IPS-18a (cell line): ENCODE results near the gene ZFAND6.
"Not testable (repeated sequence)": the region's sequence is repeated elsewhere in the genome, so short reads cannot be mapped to it uniquely, and the experiment has no call there.

ENCODE experiments used
- H3K27ac ChIP-seq: one replicate; pipeline ENCODE4 v1.5.1; 2013; ENCODE audit warnings: low read length
- H3K27me3 ChIP-seq: one replicate; pipeline ENCODE4 v1.6.1; 2013; ENCODE audit warnings: mild to moderate bottlenecking, low read length; ENCODE audit not compliant: control insufficient read depth, insufficient read depth
- H3K36me3 ChIP-seq: one replicate; pipeline ENCODE4 v1.6.1; 2013; ENCODE audit warnings: low read depth, low read length; ENCODE audit not compliant: control insufficient read depth
- H3K4me1 ChIP-seq: one replicate; pipeline ENCODE4 v1.6.1; 2013; ENCODE audit warnings: low read depth, low read length; ENCODE audit not compliant: control insufficient read depth
- H3K4me3 ChIP-seq: one replicate; pipeline ENCODE4 v1.5.1; 2013; ENCODE audit warnings: low read length
- H3K9ac ChIP-seq: one replicate; pipeline ENCODE4 v1.6.1; 2013; ENCODE audit warnings: mild to moderate bottlenecking, low read length, moderate library complexity
- H3K9me3 ChIP-seq: one replicate; pipeline ENCODE4 v1.6.1; 2013; ENCODE audit warnings: low read depth, low read length; ENCODE audit not compliant: control insufficient read depth

ZFAND6 gene

DNA sequence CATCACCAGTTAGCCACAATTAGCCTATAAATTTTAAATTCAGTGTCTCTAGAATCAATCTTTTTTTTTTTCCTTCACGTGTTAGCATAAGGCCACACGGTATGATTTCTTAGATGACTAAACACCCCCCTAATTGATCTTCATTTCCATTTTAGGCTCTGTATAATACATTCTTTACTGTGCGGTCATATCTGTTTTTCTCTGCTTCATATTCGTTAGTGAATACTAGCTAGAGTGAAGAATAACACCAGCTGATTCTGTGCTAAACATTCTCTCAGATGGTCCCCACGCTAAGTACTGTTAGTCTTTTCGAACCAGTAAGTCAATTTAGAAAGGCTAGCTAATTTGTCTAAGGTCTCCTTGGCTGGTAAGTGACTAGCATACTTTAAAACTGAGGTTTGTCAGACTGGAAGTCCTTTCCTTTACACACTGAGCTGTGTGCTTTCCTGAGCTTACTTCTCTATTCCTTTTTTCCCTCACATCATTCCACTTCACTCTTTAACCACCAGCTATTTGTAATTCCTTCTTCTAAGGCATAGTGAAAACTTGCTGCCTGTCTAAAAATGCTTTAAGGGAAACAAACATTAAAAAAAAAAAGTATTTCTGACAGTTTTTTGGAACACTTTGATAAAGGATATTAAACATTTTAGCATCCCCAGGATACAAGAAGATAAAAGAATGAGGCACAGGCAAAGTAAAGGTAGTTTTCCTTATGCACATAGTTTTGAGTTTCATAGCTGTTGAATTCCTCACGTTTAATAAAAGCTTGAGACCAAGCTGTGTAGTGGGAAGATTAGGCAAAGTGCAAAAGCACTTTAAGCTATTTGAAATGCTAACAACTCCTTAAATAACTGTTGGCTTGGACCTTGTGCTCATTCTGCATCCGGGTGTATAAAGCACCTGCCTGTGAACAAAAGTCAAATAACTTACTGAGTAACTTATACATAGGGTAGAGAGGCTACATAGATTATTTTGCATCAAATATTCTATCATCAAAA is 17.1 kb downstream of the ZFAND6 start:
- Histone ChIP-seq H3K27me3 (no peaks in the 10 kb centered on the region), H3K36me3 (peaks cover 3% of the 10 kb centered on the region), H3K9me3 (no peaks in the 10 kb centered on the region), H3K9ac (no peak overlapping the region), H3K4me1 (peaks cover 34% of the 10 kb centered on the region), H3K4me3 (no peak overlapping the region), H3K27ac (no peak overlapping the region)

- Histone ChIP-seq H3K9ac (no peak overlapping the region), H3K4me1 (peaks cover 5% of the 10 kb centered on the region), H3K27ac (no peak overlapping the region), H3K27me3 (no peaks in the 10 kb centered on the region), H3K9me3 (no peaks in the 10 kb centered on the region), H3K4me3 (no peak overlapping the region), H3K36me3 (peaks cover 3% of the 10 kb centered on the region)
Measured at GRCh38 chr15:80081390-80081789, 21.9 kb downstream of the ZFAND6 start.

DNA sequence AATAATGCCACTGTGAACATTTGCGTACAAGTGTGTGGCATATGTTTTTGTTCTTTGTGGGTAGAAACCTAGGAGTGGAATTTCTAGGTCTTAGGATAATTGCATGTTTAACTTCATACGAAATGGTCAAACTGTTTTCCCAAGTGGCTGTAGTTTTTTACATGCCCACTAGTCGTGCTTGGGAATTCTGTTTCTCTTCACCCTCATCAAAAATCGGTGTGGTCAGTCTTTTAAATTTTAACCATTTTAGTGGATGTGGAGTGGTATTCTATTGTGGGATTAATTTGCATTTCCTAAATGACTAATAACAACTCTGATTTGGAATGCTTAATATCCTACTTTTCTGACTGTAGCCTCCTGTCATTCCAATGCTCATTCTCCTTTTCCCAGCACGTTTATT is 27.6 kb downstream of the ZFAND6 start:
- Histone ChIP-seq H3K36me3 (no peaks in the 10 kb centered on the region), H3K4me1 (no peaks in the 10 kb centered on the region), H3K4me3 (no peak overlapping the region), H3K9ac (no peak overlapping the region), H3K27me3 (no peaks in the 10 kb centered on the region), H3K9me3 (no peaks in the 10 kb centered on the region), H3K27ac (no peak overlapping the region)

DNA sequence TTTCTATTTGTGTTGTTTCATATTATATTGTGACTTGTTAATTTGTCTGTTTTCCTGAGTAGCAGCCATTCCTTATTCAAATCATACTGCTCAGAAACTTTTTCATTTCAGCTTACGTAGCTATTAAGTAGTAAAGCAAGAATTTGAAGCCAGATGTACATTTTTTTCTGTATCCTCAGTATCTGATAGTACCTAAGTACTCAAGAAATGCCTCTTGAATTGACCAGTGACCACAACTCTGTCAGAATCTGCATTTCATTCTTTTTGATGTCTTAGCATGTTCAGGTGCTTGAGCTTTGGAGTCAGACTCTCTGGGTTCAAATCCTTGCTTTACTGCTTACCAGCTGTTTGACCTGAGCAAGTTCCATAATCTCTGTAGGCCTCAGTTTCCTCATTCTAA is 30.6 kb downstream of the ZFAND6 start:
- Histone ChIP-seq H3K27me3 (no peaks in the 10 kb centered on the region), H3K9ac (no peak overlapping the region), H3K9me3 (no peaks in the 10 kb centered on the region), H3K4me3 (no peak overlapping the region), H3K36me3 (no peaks in the 10 kb centered on the region), H3K27ac (no peak overlapping the region), H3K4me1 (peaks cover 5% of the 10 kb centered on the region)

DNA sequence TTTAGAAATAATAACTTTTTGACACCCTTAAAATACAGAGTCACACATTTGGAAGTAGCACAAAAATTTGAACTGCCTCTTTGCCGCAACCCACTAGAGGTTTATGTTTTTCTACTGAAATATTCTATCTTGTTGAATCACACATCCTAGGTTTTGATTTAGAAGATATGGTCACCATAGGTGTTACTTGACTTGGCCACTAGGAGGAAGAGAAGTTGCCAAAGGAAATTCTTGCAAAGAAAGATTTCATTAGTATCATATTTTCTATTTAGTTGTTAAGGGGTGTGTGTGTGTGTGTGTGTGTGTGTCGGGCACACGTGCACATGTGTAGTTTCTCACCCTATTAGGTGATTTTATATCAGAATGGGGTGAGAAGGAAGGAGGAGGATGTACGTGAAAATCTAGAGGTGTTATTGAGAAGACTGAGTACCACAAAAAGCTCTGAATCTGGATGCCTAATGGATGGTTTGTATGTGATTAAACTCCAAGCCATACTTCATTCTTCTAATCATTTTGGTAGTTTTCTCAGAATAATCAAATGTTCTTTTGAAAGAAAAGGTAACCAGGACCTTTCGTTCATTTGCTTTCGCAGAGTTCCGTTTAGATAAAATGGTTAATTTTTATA is 31.5 kb downstream of the ZFAND6 start:
- Histone ChIP-seq H3K9ac (no peak overlapping the region), H3K4me1 (peaks cover 5% of the 10 kb centered on the region), H3K27ac (no peak overlapping the region), H3K9me3 (no peaks in the 10 kb centered on the region), H3K4me3 (no peak overlapping the region), H3K36me3 (no peaks in the 10 kb centered on the region), H3K27me3 (no peaks in the 10 kb centered on the region)

DNA sequence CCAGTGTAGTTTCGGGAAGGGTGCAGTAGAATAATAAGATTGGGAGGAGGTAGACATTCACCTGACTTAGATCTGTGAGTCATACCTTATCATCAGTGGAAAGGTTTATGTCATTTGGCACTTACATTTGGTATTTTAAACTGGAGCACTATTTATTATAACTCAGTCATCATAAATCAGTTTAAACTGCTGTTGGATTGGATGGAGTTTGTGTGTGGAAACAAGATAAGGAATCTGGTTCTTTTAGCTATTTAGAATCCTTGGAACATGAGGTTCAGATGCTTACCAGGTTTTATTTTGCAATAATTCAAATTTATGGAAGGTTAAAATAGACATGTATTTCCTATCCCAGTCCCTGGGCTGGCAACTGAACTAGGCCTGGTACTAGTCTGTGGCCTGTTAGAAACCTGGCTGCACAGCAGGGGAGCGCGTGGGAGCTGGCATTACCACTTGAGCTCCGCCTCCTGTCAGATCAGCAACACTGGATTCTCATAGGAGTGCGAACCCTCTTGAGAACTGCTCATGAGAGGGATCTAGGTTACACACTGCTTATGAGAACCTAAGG is 34.5 kb downstream of the ZFAND6 start:
- Histone ChIP-seq H3K9me3 (no peaks in the 10 kb centered on the region), H3K4me1 (peaks cover 5% of the 10 kb centered on the region), H3K27ac (no peak overlapping the region), H3K4me3 (no peak overlapping the region), H3K36me3 (no peaks in the 10 kb centered on the region), H3K9ac (no peak overlapping the region), H3K27me3 (no peaks in the 10 kb centered on the region)

- no peaks in the 10 kb centered on the region for H3K9me3 ChIP-seq
- H3K36me3 ChIP-seq: no peaks in the 10 kb centered on the region
- peaks cover 5% of the 10 kb centered on the region for H3K4me1 ChIP-seq
- H3K27me3 ChIP-seq: no peaks in the 10 kb centered on the region
- H3K9ac ChIP-seq: no peak overlapping the region
- H3K27ac ChIP-seq: no peak overlapping the region
- no peak overlapping the region for H3K4me3 ChIP-seq
Measured at GRCh38 chr15:80095511-80095910, 36.0 kb downstream of the ZFAND6 start.

- Histone ChIP-seq H3K4me3 (no peak overlapping the region), H3K27ac (no peak overlapping the region), H3K4me1 (peaks cover 5% of the 10 kb centered on the region), H3K36me3 (no peaks in the 10 kb centered on the region), H3K9me3 (no peaks in the 10 kb centered on the region), H3K9ac (no peak overlapping the region), H3K27me3 (no peaks in the 10 kb centered on the region)
Measured at GRCh38 chr15:80095969-80096368, 36.5 kb downstream of the ZFAND6 start.

DNA sequence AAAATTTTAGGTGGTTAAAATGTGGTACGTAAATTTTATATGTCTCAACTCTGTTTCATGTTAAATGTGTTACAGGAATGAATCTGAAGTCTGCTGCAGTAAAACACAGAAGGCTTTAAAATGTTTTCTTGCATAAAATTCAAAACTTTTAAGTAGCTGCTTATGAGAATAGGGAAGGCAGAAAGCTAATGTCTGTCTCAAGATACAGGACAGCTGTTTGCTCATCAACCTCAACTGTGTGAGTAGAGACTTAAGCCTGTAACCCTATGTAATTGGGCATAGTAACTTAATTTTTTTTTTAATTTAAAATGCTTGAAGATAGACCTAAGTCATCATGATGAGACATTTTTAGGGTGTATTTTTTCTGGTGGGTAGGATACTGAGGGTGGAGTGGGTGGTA is 38.9 kb downstream of the ZFAND6 start:
- no peak overlapping the region for H3K27ac ChIP-seq
- H3K9ac ChIP-seq: no peak overlapping the region
- no peak overlapping the region for H3K4me3 ChIP-seq
- peaks cover 5% of the 10 kb centered on the region for H3K4me1 ChIP-seq
- no peaks in the 10 kb centered on the region for H3K9me3 ChIP-seq
- H3K36me3 ChIP-seq: no peaks in the 10 kb centered on the region
- H3K27me3 ChIP-seq: no peaks in the 10 kb centered on the region

GRCh38 chr15:80099241-80099640 is 39.8 kb downstream of the ZFAND6 start:
- H3K27me3 ChIP-seq: no peaks in the 10 kb centered on the region
- no peak overlapping the region for H3K4me3 ChIP-seq
- no peak overlapping the region for H3K9ac ChIP-seq
- H3K9me3 ChIP-seq: no peaks in the 10 kb centered on the region
- no peak overlapping the region for H3K27ac ChIP-seq
- H3K4me1 ChIP-seq: no peaks in the 10 kb centered on the region
- no peaks in the 10 kb centered on the region for H3K36me3 ChIP-seq

- H3K9ac ChIP-seq, H3K4me1 ChIP-seq, H3K27me3 ChIP-seq, H3K36me3 ChIP-seq, H3K27ac ChIP-seq, H3K4me3 ChIP-seq, H3K9me3 ChIP-seq: not testable (repeated sequence)
Measured at GRCh38 chr15:80099662-80100061, 40.2 kb downstream of the ZFAND6 start.
